Central memory CD4-positive, alpha-beta T cell (primary cell): ENCODE data around the gene C4orf50.

Experiments used
- DNase-seq: peaks from one replicate; pipeline ENCODE4 v3.0.0; 2022

Gene C4orf50

DNA sequence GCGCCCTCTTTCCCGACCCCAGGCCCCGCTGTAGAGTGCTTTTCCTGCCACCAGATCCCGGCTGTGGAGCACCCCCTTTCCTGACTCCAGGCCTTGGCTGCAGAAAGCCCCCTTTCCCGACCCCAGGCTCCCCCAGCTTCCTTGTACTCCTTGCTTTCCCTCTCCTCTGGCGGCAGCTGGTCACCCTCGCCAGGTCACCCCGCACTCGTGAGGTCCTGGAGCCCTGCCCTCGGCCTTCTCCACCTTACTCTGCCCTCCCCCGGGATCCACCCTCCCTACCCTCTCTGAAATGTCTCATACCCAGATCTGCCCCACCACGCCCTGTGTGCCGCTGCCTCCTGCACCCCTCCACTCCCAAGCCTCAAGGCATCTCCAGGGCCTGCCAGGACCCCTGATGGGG is 25.0 kb upstream of the C4orf50 start:
- DNase-seq: no peak

- DNase-seq: no peak
Observed at GRCh38 chr4:6042293-6043063, 24.2 kb upstream of the C4orf50 start.

DNA sequence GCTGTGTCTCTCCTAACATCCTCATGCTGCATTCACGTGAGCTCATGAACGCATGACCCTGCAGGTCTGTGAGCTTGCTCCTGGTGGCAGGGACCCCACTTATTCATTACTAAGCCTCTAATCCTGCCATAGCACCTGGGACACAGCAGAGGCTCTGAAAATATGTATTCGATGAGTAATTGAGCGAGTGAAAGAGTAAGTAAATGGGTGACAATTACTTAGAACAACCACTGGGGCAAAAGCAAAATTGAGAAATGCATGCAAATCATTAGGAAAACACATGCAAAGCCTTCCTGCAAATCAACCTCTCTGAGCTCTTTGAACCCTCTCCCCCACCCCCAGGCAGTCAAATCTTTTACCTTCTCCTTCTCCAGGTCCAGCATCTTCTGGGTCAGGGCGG is 23.6 kb upstream of the C4orf50 start:
- no peak for DNase-seq

DNA sequence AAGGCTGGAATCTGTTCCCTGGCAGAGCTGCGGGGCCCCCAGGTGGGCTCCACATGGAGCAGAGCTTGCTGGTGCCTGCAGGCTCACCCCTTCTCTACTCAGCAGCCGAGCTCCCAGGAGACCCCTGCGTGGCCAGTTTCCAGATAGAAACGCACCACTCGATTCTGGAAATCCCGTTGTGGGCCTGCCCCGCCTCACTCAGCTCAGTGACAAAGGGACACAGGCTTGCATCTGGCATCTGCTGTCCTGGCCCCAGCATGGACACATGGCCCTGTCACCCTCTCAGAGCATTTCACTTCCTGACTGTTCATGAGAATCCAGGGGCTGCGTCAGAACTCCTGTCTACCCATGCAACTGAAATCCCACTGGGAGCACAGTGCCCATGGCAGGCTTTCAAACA is 20.5 kb upstream of the C4orf50 start:
- no peak for DNase-seq

DNA sequence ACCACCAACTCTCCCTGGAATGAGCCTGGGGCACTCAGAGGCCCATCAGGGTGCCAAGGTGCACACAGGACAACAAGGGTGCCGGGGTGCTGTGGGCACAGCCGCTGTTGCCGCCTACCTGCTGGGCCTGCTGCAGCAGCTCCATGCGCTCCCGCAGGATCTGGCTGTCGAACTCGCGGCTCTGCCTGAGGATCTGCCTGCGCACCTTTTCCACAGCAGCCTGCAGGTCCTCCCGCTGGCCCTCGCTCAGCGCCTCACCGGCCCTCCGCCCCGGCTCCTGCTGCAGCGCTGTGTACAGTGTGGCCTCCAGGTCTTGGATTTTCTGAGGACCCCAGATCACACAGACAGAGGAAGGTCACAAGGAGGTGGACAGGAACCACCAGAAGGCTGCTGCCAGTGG is 17.6 kb upstream of the C4orf50 start:
- no peak for DNase-seq

DNA sequence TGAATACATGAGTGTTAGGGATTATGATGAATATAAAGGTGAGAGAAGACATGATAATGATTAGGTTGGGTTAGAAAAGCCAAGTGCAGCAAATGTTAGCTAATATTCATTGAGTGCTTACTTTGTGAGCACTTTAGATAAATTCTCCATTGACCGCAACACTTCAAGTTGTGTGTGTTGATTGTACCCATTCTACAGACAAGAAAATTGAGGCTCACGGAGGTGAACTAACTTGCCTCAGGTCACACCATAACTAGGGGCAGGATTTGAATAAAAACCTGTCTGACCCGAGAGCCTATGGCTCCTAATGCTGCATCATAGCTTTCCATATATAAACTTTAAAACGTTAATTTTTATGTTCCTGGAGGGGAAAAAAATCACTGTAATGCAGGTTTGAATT is 15.2 kb upstream of the C4orf50 start:
- no peak for DNase-seq

GRCh38 chr4:6032249-6033244 is 14.3 kb upstream of the C4orf50 start:
- no peak for DNase-seq

DNA sequence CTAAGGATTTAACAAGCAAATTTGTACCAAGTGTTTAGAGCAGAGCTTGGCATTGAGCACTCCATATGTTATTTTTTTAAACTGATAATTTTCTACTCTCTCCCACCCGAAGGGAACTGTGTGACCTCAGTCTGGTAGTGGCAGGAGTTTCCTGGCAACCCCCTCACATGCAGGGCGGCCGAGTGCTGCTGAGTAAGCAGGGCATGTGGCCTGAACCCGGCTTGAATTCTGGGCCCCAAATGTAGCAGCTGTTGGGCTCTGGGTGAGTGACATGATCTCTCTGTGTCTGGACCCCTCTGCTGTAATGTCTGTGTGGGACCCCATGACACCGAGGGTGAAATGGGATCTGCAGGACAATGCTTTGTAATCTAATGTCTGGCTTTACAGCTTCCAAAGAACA is 13.6 kb upstream of the C4orf50 start:
- DNase-seq: no peak

DNA sequence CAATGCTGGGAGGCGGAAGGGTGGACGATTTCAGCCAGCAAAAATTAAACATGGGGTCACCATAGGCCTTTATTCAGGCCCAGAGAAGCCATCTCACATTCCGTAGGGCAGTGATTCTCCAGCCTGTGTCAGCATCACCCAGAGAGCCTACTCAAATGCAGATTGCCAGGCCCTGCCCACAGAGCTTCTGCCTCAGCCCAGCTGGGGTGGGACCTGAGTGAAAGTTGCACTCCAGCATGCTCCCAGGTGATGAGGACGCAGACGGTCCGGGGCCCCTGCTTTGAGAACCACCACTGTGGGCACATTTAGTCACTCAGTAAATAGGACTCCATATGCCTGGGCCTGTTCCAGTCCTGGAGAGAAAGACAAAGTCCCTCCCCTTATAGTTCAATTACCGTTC is 12.4 kb upstream of the C4orf50 start:
- DNase-seq: no peak

- no peak for DNase-seq
Observed at GRCh38 chr4:6029254-6029653, 11.0 kb upstream of the C4orf50 start.

GRCh38 chr4:6028168-6028567 is 9.9 kb upstream of the C4orf50 start:
- DNase-seq: no peak

DNA sequence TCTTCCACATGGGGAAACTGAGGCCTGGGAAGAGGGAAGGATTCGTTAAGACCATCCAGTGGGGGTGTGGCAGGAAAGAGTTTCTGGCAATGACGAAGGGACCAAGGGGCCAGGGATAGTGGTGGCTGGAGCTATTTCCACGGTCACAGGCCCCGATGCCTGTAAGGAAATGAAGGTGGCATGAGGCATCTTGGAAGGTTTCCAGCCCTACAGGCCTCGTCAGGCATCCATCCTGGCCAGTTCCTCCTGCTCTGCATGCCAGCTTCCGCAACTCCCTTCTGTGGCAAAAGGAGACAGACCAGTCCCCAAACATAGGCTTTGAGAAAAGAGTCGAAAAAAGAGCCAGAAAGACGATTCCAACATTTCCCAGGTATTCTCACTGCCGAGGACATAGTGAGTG is 9.2 kb upstream of the C4orf50 start:
- no peak for DNase-seq

GRCh38 chr4:6024313-6024960 is 6.2 kb upstream of the C4orf50 start:
- DNase-seq: no peak

- no peak for DNase-seq
Observed at GRCh38 chr4:6023731-6024130, 5.5 kb upstream of the C4orf50 start.

- no peak for DNase-seq
Observed at GRCh38 chr4:6022607-6023288, 4.5 kb upstream of the C4orf50 start.

- no peak for DNase-seq
Observed at GRCh38 chr4:6021831-6022606, 3.8 kb upstream of the C4orf50 start.

GRCh38 chr4:6020613-6021012 is 2.4 kb upstream of the C4orf50 start:
- no peak for DNase-seq

GRCh38 chr4:6019316-6020263 is 1.4 kb upstream of the C4orf50 start:
- no peak for DNase-seq

DNA sequence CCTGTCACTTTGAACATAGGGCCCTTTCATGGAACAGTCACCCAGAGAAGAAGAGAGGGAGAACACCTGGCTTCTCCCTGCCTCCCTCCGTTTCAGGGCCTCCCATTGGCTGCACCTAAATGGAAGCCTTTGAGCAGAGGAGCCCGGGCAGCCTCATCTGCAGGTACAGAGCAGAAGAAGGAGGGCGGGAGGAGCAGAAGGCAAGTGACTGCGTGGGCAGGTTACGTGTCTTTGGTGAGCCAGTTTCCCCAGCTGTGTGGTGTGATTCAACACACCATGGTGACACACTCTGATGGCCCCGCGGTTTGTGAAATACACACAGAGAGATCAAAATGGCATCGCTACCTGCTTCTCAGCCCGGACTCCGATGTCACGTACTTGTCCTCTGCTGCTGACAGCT is 431 bp downstream of the C4orf50 start:
- DNase-seq: no peak

DNA sequence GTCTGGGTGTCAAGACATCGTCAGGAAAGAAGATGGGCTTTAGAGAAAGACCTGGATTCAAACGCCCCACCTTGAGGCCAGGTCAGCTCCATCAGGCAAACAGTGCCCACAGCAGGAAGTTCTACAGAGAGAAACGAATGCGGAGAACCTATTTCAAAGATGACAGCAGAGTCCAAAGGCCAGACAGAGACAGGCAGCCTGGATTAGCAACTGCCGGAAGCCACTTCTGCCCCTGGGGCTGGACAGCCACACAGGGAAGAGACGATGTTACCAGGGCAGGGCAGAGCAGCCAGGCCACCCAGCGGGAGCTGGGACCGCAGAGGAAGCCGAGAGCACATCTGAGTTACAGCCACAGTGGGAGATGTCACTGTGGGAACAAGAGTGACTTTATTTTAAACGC is 1.2 kb downstream of the C4orf50 start:
- DNase-seq: no peak

DNA sequence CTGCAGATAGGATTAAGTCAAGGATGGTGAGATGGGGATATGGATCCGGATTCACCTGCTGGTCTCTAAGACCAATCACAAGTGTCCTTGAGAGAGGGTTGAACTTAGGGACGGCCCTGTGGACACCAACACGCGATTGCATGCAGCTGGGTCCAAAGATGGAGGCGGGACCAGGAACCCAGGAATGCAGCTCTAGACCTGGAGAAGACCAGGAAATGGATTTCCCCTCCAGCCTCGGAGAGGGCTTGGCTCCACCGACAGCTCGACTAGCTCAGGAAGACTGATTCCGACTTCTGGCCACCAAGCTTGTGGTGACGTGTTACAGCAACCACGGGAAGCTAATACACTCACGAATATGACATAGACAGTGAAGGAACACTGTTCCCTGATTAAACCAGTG is 4.7 kb downstream of the C4orf50 start:
- no peak for DNase-seq
